GM21723 (cell line): ENCODE results near the gene EME2.
"Not testable (repeated sequence)": the region's sequence is repeated elsewhere in the genome, so short reads cannot be mapped to it uniquely, and the experiment has no call there.

ENCODE experiments used
- ATAC-seq: cut with Tn5 transposase; IDR thresholded peaks from one replicate; pipeline ENCODE4 v1.9.1; 2021; ENCODE audit warnings: mild to moderate bottlenecking, moderate library complexity; ENCODE audit not compliant: unreplicated experiment

EME2 gene, protein sequence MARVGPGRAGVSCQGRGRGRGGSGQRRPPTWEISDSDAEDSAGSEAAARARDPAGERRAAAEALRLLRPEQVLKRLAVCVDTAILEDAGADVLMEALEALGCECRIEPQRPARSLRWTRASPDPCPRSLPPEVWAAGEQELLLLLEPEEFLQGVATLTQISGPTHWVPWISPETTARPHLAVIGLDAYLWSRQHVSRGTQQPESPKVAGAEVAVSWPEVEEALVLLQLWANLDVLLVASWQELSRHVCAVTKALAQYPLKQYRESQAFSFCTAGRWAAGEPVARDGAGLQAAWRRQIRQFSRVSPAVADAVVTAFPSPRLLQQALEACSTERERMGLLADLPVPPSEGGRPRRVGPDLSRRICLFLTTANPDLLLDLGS

DNA sequence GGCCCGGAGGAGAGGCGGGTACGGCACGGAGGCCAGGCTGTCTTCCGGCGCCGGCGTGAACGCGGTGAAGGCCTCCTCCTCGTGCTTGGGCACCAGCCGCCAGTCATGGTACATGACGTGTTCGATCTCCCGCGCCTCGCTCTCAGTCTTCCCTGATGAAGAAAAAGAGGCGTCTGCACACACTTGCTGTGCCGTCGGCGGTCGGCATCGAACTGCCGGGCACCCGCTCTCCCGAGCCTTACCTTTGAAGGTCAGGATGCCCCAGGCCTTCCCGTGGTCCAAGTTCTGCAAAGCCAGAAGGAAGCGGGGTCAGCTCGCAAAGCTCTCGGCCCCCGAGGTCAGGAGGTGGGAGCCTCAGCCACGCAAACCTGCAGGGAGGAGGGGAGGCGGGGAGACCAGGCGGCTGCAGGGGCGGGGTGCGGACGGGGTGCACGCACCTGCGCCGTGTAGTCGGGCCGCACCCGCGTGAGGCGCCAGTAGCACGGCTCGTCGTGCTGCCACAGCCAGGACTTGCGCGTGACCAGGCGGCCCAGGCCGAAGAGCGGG, at the start of gene EME2:
Gene EME2, plus strand, starts transcription at position 449 of the 546 bp plus-strand sequence. CDS start 418 bp downstream, outside the sequence.
- ATAC-seq, result peak; percentile 9

DNA sequence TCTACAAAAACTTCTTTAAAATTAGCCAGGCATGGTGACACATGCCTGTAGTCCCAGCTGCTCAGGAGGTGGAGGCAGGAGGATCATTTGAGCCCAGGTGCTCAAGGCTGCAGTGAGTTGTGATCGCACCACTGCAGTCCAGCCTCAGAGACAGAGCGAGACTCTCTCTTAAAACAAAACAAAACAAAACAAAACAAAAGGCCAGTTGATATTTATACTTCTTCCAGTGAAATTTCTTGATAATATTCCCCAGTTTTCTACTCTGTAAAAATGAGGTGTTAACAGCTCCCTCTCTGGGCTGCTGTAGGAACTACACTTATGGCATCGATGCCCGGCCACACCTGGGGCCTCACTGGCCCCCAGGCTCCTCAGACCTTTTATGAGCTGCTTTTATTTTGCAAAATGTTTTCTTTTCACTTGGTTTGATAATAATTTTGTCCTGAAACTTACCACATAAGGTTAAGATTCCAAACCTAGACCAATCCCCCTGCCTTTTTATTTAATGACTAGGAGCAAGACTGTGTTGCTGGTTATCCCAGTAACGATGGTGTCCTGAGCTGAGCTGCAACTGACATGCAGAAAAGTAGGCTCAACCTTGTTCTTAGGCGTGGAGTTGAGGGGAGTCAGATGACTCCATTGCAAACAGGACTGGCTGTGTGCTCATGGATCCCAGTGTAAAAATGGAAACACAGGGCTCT, 49.0 kb upstream of the EME2 start:
- ATAC-seq, result no peak

DNA sequence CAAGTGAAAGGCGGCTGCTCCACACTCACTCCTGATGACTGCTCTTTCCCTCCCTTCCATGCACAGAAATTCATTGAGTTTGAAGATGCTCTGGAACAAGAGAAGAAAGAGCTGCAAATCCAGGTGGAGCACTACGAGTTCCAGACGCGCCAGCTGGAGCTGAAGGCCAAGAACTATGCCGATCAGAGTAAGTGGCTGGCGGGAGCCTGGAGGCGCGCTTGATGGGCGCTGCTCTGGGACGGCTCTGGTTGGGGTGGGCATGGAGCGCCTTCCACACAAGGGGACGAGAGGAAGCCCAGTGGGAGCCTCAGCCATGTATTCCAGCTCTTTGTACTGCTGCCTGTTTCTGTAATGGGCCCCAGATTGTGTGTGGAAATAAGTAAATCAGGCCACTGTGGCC, 48.1 kb upstream of the EME2 start:
- no peak for ATAC-seq

DNA sequence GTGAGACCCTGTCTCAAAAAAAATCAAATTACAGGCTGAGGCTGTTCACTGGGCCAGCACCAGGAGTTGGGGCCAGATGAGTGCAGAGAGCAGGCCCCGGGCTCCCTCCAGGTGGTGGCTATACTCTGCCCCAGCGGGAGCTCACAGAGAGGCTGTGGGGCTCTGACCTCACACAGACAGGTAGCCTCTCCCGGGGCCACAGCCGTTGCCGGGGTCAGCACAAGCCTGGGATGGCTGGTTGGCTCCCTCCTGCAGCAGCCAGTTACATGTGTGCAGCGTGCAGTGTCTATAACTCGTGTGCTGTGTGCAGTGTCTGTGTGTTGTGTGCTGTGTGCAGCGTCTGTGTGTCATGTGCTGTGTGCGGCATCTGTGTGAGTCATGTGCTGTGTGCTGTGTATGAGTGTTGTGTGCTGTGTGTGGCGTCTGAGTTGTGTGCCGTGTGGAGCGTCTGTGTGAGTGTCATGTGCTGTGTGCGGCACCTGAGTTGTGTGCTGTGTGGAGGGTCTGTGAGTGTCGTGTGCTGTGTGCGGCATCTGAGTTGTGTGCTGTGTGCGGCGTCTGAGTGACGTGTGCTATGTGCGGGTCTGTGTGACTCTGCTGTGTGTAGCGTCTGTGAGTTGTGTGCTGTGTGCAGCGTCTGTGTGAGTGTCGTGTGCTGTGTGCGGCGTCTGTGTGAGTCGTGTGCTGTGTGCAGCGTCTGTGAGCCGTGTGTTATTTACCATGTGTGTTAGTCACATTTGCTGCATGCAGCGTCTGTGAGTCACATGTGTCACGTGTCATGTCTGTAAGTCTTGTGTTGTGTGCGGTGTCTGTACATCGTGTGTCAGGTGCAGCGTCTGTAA, 45.7 kb upstream of the EME2 start:
- ATAC-seq, result no peak

DNA sequence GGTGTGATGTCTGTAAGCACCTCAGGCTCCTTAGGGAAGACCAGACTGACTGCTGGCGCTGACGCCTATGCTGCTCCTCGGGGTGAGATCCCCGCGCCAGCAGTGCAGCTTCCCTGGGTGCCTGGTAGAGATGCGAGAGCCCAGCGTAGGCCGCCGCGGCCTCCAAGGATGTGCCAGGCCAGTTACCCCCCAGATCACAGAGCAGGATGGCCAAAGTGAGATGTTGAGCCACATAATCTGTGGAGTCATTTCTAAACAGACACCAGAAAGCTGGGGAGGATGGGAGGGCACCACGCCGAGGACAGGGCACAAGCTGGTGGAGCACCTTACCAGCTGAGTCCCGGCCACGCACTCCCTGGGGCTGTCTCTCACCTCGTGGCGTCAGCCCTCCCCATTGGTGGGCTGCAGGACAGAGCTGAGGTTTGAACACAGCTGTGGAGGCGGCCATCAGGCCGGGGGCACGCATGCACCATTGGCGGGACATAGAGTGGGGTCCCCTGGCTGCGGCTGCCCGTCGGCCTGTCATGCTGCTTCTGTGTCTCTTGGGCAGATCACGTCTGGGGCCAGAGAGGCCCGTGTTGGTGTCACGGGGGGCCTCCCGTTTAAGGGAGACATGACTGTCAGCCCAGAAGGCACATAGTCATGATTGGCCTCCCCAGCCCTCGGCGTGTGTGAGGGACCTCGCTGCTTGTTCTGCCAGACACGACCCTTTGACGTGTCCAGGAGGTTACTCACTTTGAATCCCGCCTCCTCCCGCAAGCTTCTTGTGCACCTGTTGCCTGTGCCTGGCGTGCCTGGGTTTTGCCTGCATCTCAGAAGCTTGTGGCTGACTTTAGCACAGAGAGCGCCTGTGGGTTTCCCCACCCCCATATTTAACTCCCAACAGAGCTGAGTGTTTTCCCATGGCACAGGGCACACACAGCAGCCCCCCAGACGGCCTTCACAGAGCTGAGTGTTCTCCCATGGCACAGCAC, 44.7 kb upstream of the EME2 start:
- ATAC-seq, result no peak

DNA sequence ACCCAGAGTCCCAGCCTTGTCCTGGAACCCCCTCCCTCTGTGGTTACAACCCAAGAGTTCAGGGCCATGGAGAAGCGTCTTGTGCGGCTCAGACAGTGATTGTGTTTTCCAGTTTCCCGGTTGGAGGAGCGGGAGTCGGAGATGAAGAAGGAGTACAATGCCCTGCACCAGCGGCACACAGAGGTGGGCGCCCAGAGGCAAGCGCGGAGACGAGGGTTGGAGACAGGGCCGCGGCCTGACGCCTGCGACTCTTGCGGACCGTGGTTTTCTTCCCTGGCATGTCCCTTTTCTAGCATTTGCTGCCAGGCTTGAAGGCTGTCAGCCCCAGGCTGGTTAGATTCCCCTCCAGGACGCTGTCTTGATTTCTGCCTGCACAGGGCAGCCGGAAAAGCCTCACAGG, 43.6 kb upstream of the EME2 start:
- no peak for ATAC-seq

DNA sequence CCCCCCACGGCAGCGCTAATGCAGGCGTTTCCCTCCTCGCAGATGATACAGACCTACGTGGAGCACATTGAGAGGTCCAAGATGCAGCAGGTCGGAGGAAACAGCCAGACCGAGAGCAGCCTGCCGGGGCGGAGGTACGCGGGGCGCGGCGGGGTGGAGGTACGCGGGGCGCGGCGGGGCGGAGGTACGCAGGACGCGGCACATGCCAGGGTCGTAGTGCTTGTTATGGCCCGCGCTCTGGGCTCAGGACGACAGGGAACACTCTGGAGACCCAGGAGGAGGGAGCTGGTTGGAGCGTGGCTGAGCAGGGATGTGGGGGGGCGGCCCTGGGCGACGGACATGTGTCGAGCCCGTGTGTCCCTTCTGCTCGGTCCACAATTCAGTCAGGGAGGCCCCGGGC, 43.2 kb upstream of the EME2 start:
- ATAC-seq, result no peak

DNA sequence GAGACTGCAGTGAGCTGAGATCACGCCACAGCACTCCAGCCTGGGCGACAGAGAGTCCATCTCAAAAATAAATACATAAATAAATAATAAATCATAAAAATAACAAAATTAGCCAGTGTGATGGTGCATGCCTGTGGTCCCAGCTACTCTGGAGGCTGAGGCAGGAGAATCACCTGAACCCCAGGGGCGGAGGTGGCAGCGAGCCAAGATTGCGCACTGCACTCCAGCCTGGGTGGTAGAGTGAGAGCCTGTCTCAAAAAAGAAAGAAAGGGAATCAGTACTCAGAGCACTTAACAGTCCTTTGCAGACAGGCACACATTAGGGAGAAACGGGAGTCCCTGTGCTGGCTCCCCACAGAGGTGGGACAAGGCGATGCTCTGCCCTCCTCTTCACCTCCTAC, 41.5 kb upstream of the EME2 start:
- no peak for ATAC-seq

DNA sequence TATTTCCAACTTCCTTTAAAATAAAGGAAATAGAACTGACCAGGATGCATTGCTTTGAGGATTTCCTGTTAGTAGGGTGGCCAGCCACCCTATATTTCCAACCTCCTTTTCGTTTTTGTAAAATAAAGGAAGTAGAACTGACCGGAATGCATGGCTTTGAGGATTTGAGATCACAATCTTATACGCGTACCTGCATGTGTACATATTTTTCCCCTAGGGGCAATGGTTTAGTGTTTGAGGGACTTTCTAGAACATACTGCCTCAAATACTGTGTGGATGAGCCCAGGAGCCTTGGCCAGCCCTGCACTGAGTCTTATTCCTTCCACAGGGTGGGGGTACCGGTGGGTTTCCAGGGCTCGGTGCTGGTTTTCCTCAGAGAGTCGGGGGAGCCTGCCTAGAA, 41.0 kb upstream of the EME2 start:
- no peak for ATAC-seq

DNA sequence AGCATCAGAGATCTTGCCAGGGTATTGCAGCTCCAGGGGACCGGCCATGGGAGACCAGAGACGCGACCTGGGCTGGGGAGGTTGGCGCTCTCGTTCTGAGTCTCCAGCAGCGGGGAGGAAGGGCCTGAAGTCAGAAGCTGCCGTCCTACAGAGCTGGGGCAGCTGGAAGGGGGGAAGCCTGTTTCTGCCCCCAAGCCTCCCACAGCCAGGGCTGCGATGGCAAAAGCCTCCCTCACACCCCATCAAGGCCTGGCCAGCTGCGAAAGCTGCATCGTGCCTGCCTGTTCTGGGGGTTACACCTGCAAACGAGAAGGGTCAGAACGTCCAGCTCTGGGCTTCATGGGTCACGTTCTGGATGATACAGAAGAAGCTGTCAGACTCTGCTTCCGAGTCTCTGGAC, 40.5 kb upstream of the EME2 start:
- no peak for ATAC-seq

DNA sequence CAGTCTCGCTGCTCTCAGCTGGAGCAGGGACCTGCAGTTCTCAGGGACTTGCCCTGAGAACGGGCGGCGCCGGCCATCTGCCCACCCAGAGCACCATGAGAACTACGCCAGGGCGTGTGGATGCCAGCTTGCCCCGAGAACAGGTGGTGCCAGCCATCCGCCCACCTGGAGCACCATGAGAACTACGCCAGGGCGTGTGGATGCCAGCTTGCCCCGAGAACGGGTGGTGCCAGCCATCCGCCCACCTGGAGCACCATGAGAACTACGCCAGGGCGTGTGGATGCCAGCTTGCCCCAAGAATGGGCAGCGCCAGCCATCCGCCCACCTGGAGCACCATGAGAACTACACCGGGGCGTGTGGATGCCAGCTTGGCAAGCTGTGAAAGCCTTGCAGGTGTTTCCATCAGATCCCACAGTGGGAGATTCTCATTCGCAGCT, 40.0 kb upstream of the EME2 start:
- ATAC-seq, result not testable (repeated sequence)

DNA sequence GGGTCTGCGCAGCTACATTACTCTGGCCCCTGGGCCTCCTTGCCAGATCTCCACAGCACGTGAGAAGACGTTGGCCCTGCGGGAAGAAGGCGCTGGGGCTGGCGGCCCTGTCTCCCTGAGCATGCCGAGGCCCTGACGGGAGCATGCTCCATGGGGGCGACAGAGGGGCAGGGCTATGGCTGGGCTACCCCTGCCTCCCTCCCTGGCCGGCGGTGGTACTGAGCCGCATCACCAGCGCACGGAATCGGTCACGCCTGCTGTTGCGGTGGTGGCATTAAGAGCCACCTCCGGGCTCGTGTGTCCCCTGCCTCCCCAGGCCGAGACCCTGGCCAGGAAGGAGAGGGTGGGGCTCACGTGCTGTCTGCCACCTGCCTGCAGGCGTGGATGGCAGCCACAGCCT, 38.5 kb upstream of the EME2 start:
- ATAC-seq, result no peak

DNA sequence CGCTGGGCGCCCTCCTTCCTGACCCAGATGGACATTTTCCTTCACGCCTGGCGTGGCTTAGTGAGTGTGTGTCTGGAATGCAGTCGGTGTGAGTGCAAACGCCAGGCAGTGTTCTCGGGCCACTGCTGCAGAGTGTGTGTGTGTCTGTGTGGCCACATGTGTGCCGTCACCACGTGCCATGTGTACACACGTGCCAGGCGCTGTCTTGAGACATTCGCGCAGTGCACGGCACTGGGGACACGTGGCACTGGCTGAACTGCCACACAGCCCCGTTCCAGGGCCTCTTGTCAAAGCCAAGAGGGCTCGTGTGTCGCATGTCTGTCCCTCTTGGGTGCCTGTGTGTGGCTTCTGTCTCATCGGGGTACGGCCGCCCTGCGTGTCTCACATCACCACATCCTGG, 37.8 kb upstream of the EME2 start:
- no peak for ATAC-seq

DNA sequence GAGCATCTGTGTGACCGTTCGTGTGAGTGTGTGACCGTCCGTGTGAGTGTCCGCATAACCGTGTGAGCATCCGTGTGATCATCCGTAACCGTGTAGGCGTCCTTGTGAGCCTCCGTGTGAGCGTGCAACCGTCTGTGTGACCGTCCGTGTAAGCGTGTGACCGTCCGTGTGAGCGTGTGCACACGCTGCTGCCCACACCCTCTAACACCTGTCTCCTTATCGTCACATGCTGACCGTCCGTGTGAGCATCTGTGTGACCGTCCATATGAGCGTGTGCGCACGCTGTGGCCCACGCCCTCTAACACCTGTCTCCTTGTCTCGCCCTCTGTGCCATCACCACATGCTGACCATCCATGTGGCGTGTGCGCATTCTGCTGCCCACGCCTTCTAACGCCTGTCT, 32.4 kb upstream of the EME2 start:
- no peak for ATAC-seq

DNA sequence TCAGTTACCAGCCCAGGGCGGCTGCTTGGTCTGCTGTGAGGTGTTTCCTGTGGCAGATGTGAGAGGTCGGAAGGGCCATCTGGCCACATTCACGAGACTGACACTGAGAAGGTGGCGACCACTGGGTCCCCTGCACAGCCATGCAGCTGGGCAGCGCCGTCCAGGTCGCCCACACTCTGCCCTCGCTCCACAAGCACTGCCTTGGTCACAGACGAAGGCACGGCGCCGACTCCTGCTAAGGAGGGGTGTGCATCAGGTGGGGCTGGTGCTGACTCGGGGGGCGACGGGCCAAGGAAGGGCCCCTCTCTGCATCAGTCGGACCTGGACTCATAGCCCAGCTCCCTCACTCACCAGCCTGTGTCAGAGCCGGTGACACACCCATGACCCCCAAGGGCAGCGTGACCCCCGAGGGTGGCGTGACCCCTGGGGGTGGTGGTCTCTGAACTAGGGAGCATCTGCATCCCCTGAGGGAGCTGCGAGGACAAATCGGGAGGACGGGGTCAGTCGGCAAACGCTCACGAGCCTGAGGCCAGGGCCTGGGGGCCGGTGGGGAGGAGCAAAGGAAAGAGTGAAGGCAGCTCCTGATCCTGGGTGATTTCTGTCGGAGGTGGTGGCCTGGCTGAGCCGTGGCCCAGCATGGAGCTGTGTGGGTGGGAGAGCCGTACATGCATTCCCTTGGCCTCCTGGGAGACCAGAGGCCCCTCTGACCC, 31.7 kb upstream of the EME2 start:
- no peak for ATAC-seq

DNA sequence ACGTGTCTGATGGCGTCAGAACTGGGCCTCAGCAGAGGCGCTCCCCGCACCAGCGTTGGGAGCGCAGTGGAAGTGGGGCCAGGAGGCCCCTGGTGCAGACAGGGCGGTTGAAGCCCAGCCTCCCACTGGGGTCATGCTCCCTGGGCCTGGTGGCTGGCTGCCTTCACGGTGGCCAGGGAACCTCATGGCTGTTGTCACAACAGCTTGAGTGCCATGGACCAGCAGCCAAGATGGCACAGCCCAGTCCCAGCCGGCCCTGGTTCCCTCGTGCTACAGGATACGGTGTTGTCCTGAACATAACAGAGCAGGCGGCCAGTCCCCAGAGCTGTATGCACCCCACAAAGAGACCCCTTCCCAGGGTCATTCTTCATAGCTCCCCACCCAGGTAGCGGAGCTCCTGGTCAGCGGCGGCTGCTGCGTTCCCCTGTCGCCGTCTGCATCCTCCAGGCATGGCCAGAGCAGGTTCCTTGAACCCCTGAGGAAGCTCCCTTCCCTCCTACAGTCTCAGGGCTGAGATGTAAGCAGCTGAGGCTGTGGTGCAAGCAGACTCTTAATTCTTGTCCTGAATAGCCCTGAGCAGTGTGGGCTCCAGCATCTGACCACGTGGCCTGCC, 31.0 kb upstream of the EME2 start:
- no peak for ATAC-seq

DNA sequence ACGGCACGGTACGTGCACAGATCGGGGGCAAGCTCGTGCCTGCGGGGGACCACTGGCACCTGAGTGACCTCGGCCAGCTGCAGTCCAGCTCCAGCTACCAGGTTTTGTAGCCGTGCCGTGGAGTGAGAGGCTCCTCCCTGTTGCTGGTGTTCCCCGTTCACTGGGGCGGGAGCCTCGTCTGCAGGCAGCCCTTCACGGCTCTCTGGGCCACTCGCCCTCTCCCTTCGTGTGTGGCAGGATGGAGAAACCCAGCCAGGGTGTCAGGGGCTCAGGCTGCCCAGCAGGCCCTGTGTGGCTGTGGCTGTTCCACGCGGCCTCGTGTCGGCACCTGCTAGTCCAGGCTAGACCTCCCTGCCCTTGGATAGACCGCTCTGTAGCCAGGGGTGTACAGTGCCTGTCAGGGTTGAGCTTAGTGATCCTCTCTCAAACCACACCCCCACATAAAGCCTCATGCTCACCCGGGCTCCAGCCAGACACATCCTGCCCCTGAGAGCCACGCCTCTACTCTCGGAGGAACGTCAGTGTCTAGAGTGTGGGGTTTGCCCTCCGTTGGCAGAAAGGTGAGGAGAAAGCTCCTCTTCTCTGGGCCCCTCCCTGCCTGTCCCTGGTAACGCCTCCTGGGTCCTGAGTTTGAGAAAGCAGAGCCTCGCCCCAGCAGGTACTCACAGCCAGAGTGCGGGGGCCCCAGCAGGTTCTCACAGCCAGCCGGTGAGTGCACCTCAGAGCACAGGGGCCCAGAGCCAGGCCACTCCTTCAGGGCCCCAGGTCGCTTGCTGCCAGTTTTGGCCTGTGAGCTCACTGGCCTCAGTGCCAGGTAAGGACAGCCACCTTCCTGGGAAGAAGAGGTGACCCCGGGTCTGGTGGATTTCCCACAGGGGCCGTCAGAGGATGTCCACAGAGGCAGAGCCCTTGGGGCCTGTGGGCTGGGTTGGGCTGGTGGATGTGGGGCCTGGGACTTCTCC, 29.0 kb upstream of the EME2 start:
- no peak for ATAC-seq

DNA sequence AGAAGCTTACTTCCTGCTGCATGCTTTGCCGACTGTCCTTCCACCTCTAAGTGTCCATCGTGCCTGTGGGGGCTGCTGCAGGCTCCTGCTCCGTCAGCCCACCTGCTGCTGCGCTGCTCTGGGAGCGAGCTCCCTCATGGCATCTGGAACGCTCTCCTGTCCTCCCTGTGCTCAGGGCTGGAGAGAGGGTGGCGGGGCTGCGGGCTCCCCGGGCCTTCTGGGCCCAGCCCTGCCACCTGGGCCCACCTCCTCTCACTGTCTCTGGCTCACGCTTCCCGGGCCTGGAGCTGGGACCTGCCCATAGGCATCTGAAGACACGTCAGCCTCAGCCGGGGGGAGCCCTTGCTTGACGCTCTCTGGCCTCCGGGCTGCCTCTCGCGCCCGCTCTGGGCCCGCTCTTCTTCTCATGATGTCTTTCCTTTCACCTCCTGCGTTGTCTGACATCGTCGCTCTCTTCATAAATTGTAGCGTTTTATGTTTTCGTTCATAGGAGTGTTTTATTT, 28.2 kb upstream of the EME2 start:
- ATAC-seq, result no peak
